ENCODE results near the gene ATP8A2. TPM values are rescaled to one million over a fixed set of nuclear protein-coding genes. Genes with fewer than 3 reads are reported as not detected.
"Not testable (repeated sequence)": the region's sequence is repeated elsewhere in the genome, so short reads cannot be mapped to it uniquely, and the experiment has no call there.

Gene ATP8A2
- polyA plus RNA-seq, 12 donors, result 1.3 to 3.3 (median 2.4) TPM; not detected in 1

GRCh38 chr13:25920931-25921330, 549.2 kb downstream of the ATP8A2 start:
- no peak for DNase-seq

DNA sequence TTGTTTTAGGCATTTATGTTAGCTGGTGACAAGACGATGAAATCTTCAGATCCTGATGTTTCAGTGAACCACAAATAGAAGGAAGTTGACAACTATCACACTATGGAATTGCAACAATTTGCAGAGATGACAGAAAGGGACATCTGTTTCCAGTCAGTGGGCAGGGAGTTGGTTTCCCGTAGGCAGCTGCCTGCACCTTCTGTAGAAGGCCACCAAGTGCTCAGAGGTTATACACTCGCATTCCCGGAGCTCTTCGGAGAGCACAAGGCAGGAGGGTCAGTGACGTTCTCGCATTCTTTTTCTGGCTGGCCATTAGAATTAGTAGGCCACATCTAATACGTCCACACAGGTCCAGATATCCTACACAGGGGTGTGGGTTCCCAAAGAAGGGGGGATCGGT, 550.6 kb downstream of the ATP8A2 start:
- no peak for DNase-seq

DNA sequence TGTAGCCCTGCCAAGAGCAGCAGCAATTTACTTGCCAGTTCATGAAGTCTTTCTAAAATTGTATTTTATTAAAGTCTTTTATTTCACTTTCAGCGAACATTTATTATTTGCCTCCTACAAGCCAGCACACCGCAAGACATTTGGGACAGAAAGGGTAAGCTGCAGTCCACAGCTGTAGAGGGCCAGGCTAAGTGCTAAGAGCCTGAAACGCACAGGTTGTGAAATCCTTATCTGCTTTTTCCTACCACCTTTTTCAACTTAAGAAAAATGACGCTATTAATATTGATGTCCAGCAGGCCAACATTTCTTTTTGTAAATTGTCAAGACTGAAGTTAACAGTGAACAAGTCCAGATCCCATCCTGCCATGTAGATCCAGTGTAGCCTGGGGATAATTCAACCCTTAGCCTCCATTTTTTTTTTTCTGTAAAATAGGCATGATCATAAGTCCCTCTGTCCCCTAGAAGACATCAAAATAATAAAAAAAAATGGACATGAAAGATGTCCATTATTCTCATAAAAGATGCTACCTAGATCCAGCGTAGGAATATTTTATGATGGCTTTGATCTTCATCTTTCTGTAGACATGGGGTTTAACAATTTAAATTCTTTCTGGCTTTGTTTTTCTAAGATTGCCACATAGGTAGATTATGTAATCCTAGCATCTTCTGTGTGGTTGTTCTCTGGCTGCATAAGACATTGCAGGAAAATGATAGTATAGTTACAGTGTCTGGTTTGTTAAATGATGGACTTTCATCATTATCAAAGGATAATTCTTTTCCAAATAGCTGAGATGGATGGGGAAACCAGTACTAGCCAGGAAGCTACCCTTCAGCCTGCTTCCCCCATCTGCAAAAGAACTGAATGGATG, 551.7 kb downstream of the ATP8A2 start:
- DNase-seq, result no peak

- DNase-seq, result no peak
Observed at GRCh38 chr13:25927363-25927762, 555.6 kb downstream of the ATP8A2 start.

GRCh38 chr13:25927932-25928331, 556.2 kb downstream of the ATP8A2 start:
- peak; percentile 41 for DNase-seq

GRCh38 chr13:25928941-25929505, 557.2 kb downstream of the ATP8A2 start:
- no peak for DNase-seq

- DNase-seq, result no peak
Observed at GRCh38 chr13:25929816-25930215, 558.0 kb downstream of the ATP8A2 start.

- no peak for DNase-seq
Observed at GRCh38 chr13:25930653-25931052, 558.9 kb downstream of the ATP8A2 start.

DNA sequence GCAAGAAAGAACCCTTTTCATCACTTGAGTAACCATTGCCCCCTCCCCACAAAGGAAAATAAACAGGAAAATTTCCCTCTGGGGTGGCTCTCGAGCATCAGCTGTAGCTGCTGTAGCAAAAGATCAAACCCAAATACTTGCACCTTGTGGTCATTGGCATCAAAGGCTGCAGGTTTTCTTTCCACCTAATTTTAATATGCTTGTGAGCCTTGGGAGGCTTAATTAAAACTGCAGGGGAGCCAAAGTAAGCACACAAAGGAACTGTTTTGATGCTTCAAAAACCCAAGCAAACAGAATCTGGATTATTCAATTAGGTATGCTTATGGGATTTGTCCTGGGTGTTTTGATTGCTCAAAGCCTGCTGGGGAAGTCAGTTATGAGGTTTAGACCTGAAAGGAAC, 560.6 kb downstream of the ATP8A2 start:
- no peak for DNase-seq

GRCh38 chr13:25933520-25933919, 561.7 kb downstream of the ATP8A2 start:
- DNase-seq, result no peak

- DNase-seq, result no peak
Observed at GRCh38 chr13:25934127-25934526, 562.4 kb downstream of the ATP8A2 start.

GRCh38 chr13:25939961-25940687, 568.4 kb downstream of the ATP8A2 start:
- DNase-seq, result no peak

DNA sequence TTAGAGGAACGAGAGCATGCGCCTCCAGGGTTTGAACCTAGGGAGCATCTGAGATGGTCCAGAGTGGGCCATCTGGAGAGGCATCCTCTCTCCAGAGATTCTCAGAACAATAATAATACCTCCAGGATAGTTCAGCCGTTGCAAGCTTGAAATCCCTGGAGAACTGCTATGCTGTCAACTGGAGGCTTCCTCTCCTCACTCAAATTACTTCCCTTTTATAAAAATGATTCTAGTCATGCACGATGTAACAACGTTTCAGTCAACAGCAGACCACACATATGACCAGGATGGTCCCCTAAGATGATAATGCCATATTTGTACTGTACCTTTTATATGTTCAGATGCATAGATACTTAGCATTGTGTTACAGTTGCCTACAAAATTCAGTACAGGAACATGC, 571.3 kb downstream of the ATP8A2 start:
- DNase-seq, result no peak

DNA sequence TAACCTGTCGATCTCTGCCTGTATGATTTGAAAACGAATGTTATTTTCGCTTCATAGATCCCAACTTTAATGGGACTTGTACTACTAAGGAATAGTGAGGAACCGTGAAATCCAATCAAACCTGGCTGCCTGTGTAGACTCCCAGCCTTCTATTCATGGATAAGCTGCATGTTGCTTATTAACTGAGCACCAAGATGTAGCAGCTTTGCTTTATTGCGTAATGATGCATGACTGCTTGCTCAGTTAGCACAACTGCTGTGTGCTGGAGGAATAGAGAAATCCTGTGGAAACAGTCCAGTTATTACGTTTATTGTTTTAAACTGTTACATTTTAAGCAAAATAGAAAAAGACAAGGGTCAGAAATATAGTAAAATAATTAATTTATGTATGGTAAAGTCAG, 571.9 kb downstream of the ATP8A2 start:
- no peak for DNase-seq

GRCh38 chr13:25945596-25945995, 573.8 kb downstream of the ATP8A2 start:
- no peak for DNase-seq

GRCh38 chr13:25946321-25946720, 574.5 kb downstream of the ATP8A2 start:
- no peak for DNase-seq

DNA sequence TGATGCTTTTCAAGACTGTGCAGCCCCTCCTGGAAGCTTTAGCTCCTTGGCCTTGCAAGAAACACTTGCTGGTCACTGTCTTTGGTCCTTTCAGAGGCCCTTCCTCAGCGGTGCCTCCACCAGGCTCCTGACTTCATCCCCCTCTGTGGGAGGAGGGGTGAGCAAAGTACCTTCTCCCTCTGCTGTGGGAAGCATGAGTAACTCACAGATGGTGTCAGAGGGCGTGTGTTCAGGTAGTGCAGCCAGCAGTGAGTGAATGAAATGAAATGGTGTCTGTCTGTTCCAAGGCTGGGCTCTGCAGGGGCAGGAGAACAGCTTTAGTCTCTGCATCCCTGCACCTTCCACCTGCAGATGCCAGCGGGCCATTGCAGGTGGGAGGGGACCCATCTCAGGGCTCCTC, 577.1 kb downstream of the ATP8A2 start:
- DNase-seq, result no peak

DNA sequence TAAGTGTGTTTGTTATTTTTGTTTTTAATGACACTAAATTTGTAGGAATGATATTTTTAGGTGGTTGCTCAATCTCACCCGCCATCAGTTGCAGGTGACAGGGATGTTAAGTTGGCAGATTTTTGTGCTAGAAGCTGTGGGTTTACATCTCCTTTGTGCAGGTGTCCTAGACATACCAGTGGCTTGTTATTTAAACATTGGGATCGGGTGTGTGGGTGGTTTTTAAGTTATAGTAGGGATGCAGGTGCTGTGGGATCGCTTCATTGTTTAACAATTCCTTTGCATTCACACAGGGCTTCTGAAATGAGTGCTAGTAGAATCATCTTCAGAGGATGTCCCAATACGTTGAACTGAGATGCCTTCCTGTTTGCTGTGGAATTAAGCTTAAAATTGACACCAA, 580.1 kb downstream of the ATP8A2 start:
- no peak for DNase-seq

DNA sequence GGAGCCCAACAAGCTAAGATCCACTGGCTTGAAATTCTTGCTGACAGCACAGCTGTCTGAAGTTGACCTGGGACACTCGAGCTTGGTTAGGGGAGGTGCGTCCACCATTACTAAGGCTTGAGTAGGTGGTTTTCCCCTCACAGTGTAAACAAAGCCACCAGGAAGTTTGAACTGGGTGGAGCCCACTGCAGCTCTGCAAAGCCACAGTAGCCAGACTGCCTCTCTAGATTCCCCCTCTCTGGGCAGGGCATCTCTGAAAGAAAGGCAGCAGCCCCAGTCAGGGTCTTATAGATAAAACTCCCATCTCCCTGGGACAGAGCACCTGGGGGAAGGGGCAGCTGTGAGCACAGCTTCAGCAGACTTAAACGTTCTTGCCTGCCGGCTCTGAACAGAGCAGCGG, 582.3 kb downstream of the ATP8A2 start:
- not testable (repeated sequence) for DNase-seq

DNA sequence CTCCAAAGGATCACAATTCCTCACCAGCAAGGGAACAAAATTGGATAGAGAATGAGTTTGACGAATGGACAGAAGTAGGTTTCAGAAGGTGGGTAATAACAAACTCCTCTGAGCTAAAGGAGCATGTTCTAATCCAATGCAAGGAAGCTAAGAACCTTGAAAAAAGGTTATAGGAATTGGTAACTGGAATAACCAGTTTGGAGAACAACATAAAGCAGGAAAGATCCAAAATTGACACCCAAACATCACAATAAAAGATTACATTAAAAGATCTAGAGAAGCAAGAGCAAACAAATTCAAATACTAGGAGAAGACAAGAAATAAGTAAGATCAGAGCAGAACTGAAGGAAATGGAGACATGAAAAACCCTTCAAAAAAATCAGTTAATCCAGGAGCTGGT, 583.2 kb downstream of the ATP8A2 start:
- not testable (repeated sequence) for DNase-seq

- DNase-seq, result no peak
Observed at GRCh38 chr13:25958986-25959385, 587.2 kb downstream of the ATP8A2 start.

DNA sequence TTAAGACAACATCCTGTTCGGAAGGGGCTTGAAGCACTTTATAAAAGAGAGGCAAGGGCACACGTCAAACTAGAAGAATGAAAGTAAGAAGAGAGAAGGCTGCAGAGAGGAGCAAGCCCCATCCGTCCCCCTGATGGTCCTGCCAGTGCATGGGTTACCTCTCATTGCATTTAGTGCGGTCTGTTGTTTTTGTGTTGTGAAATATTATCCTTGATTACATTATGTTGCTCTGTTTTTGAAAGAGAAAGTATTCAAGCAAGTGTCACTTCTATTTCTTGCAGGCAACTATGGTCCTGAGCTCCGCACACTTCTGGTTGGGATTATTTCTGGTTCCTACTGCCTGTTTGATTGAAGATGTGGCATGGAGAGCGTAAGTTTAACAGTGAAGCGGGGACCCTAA, 589.5 kb downstream of the ATP8A2 start:
- no peak for DNase-seq

- no peak for DNase-seq
Observed at GRCh38 chr13:25963674-25964073, 591.9 kb downstream of the ATP8A2 start.
